HG02885 (cell line): Measurements from ENCODE around the gene C1QC.
"Not testable (repeated sequence)": the region's sequence is repeated elsewhere in the genome, so short reads cannot be mapped to it uniquely, and the experiment has no call there.

Experiments
- ATAC-seq: cut with Tn5 transposase; IDR thresholded peaks from one replicate; pipeline ENCODE4 v1.9.1; 2021; ENCODE audit warnings: mild to moderate bottlenecking; ENCODE audit not compliant: unreplicated experiment, poor library complexity

Gene C1QC

GRCh38 chr1:22645931-22646330 lies 2.5 kb downstream of the C1QC start:
- ATAC-seq = no peak

DNA sequence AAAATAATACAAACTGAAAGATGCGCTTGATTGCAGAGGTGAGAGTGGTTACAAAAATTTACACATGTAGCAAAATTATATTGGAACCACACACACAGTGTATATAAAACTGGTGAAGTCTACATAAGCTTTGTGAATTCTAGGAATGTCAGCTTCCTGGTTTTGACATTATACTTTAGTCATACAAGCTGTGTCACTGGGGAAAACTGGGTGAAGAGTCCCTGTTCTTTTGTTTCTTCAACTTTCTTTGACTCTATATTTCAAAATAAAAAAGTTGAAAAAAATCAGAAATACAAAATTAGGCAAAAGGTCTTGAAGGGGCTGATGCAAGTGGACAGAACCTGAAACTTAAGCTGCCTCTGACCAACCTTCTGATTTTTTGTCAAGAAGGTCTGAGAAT lies 3.0 kb downstream of the C1QC start:
- ATAC-seq = no peak

- ATAC-seq = no peak
These were observed 6.8 kb downstream of the C1QC start for GRCh38 chr1:22650089-22650693.

GRCh38 chr1:22651941-22652856 lies 8.8 kb downstream of the C1QC start:
- no peak for ATAC-seq

GRCh38 chr1:22652881-22653316 lies 9.5 kb downstream of the C1QC start, which contains the start of gene C1QB:
TSS of gene C1QB (plus strand) at chr1:22653236. CDS start at chr1:22659463, 6,227 bp downstream.
- ATAC-seq = no peak

DNA sequence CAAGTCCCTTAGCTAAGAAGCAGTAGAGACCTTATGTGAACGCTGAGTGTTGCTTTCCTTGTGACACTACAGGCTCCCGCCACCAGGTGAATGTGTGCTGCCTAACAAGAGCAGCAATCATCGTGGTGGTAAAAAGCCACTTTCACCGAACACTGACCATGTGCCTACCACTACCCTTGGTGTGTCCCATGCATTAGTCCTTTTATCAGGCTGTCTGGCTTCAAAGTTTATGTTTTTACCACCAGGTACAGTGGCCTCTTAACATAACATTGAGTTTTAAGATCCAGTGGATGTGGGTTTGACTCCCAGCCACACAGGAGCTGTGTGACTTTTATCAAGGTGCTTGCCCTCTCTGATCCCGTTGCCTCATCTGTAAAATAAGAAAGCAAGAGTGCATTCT lies 11.3 kb downstream of the C1QC start:
- ATAC-seq = no peak

GRCh38 chr1:22658385-22659163 lies 15.1 kb downstream of the C1QC start:
- no peak for ATAC-seq

DNA sequence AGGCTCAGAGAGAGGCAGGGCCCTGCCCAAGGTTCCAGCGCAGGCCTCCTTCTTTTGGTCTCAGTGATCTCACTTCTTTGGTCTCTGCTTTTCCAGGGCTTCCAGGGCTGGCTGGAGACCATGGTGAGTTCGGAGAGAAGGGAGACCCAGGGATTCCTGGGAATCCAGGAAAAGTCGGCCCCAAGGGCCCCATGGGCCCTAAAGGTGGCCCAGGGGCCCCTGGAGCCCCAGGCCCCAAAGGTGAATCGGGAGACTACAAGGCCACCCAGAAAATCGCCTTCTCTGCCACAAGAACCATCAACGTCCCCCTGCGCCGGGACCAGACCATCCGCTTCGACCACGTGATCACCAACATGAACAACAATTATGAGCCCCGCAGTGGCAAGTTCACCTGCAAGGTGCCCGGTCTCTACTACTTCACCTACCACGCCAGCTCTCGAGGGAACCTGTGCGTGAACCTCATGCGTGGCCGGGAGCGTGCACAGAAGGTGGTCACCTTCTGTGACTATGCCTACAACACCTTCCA lies 17.3 kb downstream of the C1QC start:
- ATAC-seq = no peak

- ATAC-seq = no peak
These were observed 18.4 kb downstream of the C1QC start for GRCh38 chr1:22661880-22662279.

DNA sequence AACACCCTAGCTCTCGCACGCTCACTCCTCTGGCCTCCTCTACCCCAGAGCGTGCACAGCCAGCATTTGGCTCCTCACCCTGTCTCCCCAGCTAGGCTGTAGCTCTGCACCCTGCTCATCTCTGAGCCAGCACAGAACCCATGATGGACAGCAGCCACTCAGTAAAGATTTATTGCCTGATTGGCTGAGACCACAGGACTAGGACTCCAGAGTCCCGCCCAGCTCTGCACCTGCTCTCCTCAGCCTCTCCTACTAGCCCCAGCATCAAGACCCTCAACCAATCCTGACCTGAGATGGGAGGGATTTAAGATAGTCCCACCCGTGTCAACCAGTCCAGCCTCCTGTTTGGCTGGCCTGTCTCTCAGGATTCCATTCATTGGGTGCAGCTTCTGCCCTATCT lies 18.9 kb downstream of the C1QC start:
- no peak for ATAC-seq

DNA sequence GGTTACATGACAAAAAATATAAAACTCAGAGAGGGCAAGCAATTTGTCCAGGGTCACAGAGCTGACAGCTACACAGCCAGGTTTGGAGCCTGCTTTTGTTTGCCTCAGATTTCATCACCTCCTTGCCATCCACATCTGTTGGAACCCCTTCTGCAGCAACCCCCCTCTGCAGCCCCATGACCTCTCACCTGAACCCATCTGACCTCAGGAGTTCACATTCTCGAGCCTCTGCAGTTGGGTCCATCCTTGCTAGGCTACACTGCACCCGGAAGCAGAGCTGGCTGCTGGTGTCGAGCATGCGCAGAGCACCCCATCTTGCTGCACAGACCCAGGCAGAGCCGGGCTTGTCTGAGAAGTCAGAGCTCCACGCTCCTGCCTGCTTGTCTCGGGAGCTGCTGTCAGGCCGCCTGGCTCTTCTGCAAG lies 19.6 kb downstream of the C1QC start:
- ATAC-seq = no peak

DNA sequence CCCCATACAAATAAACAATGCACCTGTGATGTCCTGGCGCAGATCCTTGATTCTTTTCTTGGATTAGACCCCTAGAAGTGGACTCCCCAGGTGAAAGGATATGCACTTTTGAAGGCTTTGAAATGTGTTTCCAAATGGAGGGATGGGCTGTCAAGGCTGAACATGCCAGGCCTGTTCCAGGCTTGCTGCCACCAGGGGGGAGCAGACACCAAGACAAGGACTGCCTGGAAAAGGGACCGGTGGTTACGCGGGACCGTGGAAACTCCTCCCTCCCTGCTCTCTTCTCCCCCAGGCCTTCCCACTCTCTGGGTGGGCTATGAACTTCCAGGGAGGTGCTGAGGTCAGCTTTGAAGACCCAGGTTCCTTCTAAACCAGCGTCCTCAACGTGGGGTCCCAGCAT lies 22.3 kb downstream of the C1QC start:
- ATAC-seq = no peak

GRCh38 chr1:22666412-22666811 lies 23.0 kb downstream of the C1QC start:
- ATAC-seq = no peak

- ATAC-seq = not testable (repeated sequence)
These were observed 25.4 kb downstream of the C1QC start for GRCh38 chr1:22668840-22669239.

DNA sequence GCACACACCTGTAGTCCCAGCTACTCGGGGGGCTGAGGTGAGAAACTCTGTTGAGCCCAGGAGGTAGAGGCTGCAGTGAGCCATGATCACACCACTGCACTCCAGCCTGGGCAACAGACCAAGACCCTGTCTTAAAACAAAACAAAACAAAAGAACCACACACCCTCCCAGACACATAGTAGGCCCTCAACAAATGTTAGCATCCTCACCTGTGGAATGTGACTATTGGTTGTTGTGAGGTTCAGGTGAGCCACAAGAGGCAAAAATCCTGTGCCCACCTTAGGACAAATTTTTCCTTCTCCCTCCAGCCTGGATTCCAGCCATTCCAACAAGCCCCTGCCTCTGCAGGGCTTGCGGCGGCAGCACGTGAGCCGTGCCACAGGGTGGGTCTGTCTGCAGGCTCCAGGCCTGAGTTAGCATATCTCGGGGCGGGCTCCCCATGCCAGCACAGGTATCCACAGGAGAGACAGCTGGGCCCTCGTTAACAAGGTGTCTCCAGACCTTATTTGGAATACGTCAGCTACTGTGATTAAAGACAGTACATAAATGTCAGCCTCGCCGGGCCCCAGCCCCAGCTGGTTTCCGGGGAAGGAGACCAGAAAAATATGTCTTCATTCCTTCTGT lies 27.0 kb downstream of the C1QC start:
- no peak for ATAC-seq

GRCh38 chr1:22671999-22672398 lies 28.6 kb downstream of the C1QC start:
- ATAC-seq = no peak

DNA sequence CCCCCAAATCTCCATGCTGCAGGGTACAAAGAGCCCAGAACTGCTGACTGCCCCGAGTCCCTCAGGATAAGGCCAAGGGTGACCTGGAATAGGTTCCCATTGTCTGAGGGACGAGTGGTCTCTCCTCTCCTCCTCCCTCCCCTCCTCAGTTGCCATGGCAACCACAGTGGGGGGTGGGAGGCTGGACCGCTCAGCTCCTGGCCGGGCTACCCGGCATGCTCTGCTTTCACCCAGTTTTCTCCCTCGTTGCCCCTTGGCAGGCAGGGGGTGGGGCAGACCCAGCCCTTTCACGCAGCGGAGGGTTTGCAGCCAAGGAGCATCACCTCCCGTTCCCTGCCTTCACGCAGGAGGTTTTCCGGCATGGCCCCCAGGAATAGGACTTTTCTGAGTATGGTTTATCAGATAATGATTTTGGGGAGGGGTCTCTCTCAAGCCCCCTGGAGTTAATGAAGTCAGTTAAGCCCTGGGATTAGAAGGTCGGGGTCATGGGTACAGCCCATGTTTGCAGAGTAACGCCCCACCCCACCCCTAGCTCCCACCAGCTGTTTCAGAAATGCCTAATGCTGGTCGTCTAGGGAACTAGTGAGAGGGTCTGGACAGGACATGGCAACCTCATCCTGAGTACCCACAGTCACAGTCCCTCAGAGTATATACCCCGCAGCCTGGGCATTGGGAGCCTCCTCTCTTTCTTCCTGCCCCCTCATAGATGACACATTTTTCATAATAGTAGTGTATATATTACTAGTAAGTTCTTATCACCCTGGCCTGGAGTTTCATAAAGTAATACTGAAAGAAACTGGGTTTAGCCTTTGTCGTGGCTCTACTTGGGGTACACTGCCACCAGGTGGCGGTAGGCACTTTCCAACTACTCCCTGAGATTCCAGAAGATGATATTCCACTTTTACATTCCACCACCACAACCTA lies 30.3 kb downstream of the C1QC start:
- ATAC-seq = no peak

DNA sequence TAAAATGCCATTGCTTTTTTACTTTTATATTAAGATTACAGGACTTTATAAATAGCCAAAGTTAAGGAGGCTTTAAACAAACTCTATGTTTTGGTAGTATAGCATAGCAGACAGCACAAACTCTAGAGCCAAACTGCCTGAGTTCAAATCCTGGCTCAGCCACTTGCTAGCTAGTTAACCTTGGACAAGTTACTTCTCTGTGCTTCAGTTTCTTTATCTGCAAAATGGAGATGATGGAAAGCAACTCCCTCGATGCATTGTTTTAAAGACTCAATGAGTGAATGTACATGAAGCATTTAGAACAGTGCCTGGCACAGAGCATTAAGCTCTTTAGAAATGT lies 30.9 kb downstream of the C1QC start:
- ATAC-seq = no peak

DNA sequence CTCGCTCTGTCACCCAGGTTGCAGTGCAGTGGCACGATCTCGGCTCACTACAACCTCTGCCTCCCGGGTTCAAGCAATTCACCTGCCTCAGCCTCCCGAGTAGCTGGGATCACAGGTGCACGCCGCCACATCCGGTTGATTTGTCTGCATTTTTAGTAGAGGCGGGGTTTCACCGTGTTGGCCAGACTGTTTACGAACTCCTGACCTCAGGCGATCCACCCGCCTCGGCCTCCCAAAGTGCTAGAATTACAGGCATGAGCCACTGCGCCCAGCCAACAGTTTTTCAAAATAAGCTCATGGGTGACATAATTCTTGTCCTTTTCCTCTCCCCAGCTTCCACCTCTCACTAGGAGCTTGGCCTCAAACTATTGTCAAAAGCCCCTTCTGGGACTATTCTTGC lies 32.7 kb downstream of the C1QC start:
- ATAC-seq = not testable (repeated sequence)
